GM12873 (cell line): ENCODE measurements around the gene PSMD1.

Experiments
- TF ChIP-seq, protein P1 (sequence below): IDR thresholded peaks from 2 replicates; pipeline ENCODE4 v1.5.1; 2012; ENCODE audit warnings: low read depth, mild to moderate bottlenecking, moderate library complexity, low read length, control low read depth; ENCODE audit not compliant: insufficient read depth; ENCODE audit errors: missing control alignments

Gene PSMD1

DNA sequence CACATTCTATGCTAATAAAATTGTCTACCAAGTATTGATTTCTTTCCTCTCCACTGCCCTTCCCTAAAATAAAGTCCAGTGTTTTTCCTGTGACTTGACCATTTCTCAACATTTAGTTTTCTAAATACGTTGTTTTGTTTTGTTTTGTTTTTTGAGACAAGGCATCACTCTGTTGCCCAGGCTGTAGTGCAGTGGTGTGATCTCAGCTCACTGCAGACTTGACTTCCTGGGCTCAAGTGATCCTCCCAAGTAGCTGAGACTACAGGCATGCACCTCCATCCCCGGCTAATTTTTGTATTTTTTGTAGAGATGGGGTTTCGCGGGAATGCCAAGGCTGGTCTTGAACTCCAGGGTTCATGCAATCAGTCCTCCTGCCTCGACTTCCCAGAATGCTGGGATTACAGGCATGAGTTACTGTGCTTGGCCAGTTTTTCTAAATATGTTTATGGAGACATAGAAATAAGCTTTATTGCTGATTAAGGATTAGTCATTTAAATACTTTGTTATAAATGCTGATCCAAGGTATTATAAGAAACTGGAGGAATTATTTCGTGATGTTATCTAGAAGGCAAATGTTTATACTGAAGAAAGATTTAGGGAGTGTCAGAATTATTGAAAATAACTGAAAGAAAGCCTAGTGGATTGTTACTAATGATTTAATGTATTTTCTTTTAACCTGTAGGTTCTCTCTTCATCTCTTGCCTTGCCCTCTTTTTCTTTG, 73.8 kb downstream of the PSMD1 start:
- TF ChIP-seq, protein P1, sequence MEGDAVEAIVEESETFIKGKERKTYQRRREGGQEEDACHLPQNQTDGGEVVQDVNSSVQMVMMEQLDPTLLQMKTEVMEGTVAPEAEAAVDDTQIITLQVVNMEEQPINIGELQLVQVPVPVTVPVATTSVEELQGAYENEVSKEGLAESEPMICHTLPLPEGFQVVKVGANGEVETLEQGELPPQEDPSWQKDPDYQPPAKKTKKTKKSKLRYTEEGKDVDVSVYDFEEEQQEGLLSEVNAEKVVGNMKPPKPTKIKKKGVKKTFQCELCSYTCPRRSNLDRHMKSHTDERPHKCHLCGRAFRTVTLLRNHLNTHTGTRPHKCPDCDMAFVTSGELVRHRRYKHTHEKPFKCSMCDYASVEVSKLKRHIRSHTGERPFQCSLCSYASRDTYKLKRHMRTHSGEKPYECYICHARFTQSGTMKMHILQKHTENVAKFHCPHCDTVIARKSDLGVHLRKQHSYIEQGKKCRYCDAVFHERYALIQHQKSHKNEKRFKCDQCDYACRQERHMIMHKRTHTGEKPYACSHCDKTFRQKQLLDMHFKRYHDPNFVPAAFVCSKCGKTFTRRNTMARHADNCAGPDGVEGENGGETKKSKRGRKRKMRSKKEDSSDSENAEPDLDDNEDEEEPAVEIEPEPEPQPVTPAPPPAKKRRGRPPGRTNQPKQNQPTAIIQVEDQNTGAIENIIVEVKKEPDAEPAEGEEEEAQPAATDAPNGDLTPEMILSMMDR, result no peak

DNA sequence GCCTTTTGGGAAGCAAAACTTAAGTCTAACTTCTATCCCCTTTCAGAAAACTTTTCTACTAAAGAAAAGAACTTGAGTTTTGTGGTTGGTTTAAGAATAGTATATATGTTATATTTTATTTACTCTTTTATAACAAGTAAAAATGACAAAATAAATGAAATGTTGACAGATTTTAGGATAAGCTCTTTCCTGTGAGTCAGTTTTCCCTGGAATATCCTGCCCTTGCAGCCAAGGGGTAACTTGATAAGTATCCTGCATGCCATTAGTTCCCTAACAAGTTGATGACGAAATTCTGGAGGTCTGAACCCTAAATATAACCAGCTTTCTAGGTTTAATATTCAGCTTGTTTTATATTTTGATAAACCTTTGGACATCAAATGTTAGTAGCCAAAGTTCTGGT, 75.5 kb downstream of the PSMD1 start:
- TF ChIP-seq, protein P1, result no peak

DNA sequence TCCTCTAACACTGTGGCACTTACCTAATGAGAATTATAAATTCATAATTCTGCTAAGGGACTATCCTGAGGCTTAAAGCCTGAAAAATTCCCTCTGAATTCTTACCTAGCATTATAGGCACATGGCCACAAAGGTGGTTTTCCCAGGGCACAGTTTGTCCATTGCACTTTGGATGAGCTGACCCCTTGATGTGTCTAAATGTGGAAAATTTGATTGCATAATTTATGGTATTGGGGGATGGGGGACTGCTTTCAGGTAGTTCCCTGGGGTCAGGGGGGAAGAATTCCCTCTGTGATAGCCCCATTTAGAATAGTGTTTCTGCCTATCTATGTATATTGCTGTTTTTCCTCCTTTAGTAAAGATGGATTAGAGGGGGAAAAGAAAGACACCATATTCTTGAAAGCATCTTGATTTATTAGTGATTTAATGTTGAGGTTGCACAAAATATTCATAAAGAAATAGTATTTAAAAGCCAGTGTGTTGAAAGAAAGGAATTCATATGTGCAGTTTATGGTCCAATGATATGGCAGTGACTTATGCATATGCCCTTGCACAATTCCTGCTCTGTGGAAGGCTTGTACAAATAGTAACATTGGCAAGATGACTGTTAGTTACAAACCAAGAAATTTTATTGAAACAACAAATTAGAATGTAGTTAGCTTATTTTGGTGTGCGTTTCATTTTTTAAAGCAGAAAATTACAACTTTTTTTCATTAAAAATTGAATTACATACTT, 76.9 kb downstream of the PSMD1 start:
- TF ChIP-seq, protein P1, result no peak

DNA sequence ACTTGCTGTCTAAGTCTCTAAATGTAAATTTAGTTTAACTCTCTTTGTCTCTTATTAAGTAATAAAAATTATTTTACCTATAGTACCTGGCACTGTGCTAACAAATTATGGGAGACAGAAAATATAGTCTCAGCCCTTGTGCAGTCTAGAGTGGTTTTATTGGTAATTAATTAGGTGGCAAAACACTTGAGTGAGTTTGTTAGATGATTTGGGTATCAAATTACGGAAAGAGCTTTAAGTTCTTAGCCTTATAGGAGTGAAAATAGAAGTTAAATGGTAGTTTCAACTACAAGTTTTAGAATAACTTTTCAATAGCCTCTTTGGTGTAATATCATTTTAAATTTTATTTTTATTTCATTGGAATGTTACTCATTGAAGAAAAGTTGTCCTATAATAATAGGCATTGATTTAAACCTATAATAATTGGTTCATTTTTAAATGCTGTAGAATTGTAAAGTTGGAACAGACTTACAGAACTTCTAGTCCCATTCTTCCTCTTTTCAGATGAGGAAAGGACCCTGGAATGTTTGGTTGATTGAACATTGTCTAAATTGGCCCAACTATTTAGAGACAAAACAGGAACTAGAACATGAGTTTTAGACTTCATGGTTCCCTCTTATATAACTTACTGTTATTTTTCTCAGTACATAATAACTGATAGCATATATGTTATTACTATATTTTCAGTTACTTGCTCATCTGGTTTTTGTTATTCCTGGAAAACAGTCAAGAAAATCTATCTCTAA, 78.4 kb downstream of the PSMD1 start:
- TF ChIP-seq, protein P1, result no peak

DNA sequence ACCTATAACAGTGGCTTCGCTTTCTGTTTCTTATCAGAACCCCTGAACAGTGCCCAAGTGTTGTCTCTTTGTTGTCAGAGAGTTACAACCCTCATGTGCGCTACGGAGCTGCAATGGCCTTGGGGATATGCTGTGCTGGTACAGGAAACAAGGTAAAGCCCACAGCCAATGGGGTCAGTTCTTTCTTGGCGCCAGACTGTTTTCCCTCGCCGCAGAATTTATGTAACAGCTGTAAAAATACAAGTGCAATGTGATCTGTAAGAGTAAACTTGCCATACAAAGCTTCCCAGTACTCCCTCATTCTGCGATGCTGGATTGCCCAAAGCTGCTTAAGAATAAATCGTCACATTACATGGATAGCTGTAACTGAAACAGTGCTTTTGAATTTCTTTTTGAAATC, 82.0 kb downstream of the PSMD1 start:
- TF ChIP-seq, protein P1, result no peak

DNA sequence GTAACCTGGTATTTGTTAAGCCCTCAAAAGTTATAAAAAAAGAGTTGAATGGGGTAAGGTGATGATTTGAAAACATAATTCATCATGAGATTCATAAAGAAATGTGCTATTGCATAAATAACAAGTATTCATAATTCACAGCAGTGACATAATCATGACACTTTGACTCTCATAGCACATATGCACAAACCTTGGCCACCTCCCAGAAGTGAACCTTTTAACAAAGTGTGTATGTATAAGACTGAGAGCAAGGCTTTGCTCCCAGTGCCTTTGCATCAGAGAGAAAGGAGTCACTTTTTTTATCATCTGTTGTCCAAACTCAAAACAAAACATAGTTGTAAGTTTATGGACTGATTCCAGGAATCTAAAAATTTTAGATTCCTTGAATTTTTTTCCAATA, 83.1 kb downstream of the PSMD1 start:
- TF ChIP-seq, protein P1, result no peak

DNA sequence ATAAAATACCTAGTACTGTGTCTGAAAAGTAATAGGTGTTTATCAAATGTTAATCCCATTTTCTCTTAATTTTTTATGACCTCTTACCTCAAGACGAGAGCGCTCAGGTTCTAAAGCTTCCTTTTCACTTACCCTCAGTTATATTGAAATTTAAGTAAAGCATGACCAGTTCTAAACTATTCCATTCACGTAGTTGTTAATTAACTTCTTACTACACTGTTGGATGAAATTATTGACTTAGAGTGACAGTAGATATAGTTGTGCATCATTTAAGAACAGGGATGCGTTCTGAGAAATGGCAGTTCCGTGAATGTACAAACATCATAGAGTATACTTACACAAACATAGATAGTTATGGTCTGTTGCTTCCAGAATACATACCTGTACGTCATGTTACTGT, 88.2 kb downstream of the PSMD1 start:
- TF ChIP-seq, protein P1, result no peak
